ENCODE measurements around the gene EFCC1.

GRCh38 chr3:128996200-128996599 lies 4.9 kb upstream of the EFCC1 start:
- TF ChIP-seq CTCF (IDR thresholded peaks at IDR 0.05) (no peak), POLR2A (IDR thresholded peaks at IDR 0.05) (no peak)

All from esophagus squamous epithelium (tissue), 4 donors.